Gastrocnemius medialis (tissue), 4 donors: ENCODE data around the gene SSR4. TPM values are rescaled to one million over a fixed set of nuclear protein-coding genes. Genes with fewer than 3 reads are reported as not detected.

Experiments
- ATAC-seq, 2 donors: fragments of 150-250 bp; one replicate each; pipeline ENCODE4 v1.9.1; 2016
- DNase-seq, 2 donors: peaks; one replicate each; pipeline ENCODE4 v3.0.0-alpha.2; 2019
- H3K27ac ChIP-seq, 4 donors: fragments of 200-600 bp; sonication (generic); 1 replicate in 1 of 4; 2 replicates in 3 of 4; pipeline ENCODE4 v1.5.1; 2016 to 2018; ENCODE audit warnings: mild to moderate bottlenecking in 2 of 4, moderate library complexity in 1 of 4
- H3K27me3 ChIP-seq, 3 donors: fragments of 200-600 bp; sonication (generic) in 2 of 3; 1 replicate in 1 of 3; 2 replicates in 2 of 3; pipeline versions ENCODE4 v1.5.1 to v1.6.0; 2016 to 2019; ENCODE audit warnings: mild to moderate bottlenecking in 1 of 3, moderate library complexity in 1 of 3
- H3K36me3 ChIP-seq, 2 donors: fragments of 200-600 bp; sonication (generic) in 1 of 2; one replicate each; pipeline ENCODE4 v1.5.1; 2017 to 2018
- H3K4me1 ChIP-seq, 2 donors: fragments of 200-600 bp; sonication (generic) in 1 of 2; one replicate each; pipeline ENCODE4 v1.5.1; 2016 to 2017; ENCODE audit warnings: mild to moderate bottlenecking in 2 of 2
- H3K4me3 ChIP-seq, 4 donors: fragments of 200-600 bp; sonication (generic) in 3 of 4; 1 replicate in 1 of 4; 2 replicates in 3 of 4; pipeline ENCODE4 v1.5.1; 2016 to 2019; ENCODE audit warnings: mild to moderate bottlenecking in 2 of 4
- H3K9me3 ChIP-seq, 3 donors: fragments of 200-600 bp; sonication (generic) in 2 of 3; 1 replicate in 1 of 3; 2 replicates in 2 of 3; pipeline ENCODE4 v1.5.1; 2016 to 2019
- POLR2A ChIP-seq, 2 donors: fragments of 450-650 bp; IDR thresholded peaks; one replicate each; pipeline ENCODE4 v1.6.1; 2017; ENCODE audit warnings: antibody characterized with exemption in 2 of 2, mild to moderate bottlenecking in 2 of 2, moderate library complexity in 2 of 2
- in situ Hi-C, 4 donors: fragments of 200-750 bp; cut with MboI; loops; one replicate each; pipeline versions ENCODE4 v1.15.0 to v1.8.0; 2017; ENCODE audit warnings: low sequenced_read_pairs in 4 of 4
- intact Hi-C: fragments of 100-400 bp; cut with DNase I; formaldehyde crosslinking; loops from one replicate; pipeline ENCODE4 v1.15.1; 2023; ENCODE audit warnings: low total_unique reads
- total RNA-seq, 4 donors: library from RNA; depleted of rRNA; stranded (reverse); fragments of >200 nt; gene quantifications; one replicate each; pipeline versions ENCODE4 v1.1.0 to v1.2.3, GENCODE V29; 2016
- TF ChIP-seq, protein P1 (sequence below), 5 experiments: fragments of 450-650 bp in 3 of 5; fragments of 200-600 bp in 2 of 5; sonication (generic) in 2 of 5; IDR thresholded peaks in 4 of 5; conservative IDR thresholded peaks in 1 of 5; 1 replicate in 4 of 5; 2 replicates in 1 of 5; pipeline ENCODE4 v1.5.1; 2016 to 2019; ENCODE audit warnings: antibody characterized with exemption in 5 of 5, mild to moderate bottlenecking in 3 of 5, moderate library complexity in 3 of 5

Gene SSR4
- total RNA-seq, 4 donors from 2014 or later = 73.9 to 111 (median 93.4) TPM

- DNase-seq = peak in 1 of 2 donors; percentile 31
- no peak overlapping the region for H3K27ac ChIP-seq
- H3K27me3 ChIP-seq = no peaks in the 10 kb centered on the region
- TF ChIP-seq, protein P1, sequence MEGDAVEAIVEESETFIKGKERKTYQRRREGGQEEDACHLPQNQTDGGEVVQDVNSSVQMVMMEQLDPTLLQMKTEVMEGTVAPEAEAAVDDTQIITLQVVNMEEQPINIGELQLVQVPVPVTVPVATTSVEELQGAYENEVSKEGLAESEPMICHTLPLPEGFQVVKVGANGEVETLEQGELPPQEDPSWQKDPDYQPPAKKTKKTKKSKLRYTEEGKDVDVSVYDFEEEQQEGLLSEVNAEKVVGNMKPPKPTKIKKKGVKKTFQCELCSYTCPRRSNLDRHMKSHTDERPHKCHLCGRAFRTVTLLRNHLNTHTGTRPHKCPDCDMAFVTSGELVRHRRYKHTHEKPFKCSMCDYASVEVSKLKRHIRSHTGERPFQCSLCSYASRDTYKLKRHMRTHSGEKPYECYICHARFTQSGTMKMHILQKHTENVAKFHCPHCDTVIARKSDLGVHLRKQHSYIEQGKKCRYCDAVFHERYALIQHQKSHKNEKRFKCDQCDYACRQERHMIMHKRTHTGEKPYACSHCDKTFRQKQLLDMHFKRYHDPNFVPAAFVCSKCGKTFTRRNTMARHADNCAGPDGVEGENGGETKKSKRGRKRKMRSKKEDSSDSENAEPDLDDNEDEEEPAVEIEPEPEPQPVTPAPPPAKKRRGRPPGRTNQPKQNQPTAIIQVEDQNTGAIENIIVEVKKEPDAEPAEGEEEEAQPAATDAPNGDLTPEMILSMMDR (IDR thresholded peaks at IDR 0.05 in 4 of 5, conservative IDR thresholded peaks at IDR 0.05 in 1 of 5) = no peak
- no peak for TF ChIP-seq POLR2A (IDR thresholded peaks at IDR 0.05)
- no peaks in the 10 kb centered on the region for H3K9me3 ChIP-seq
- peak in 1 of 2 donors; percentile 19 for ATAC-seq
- no peak overlapping the region for H3K4me3 ChIP-seq
- no peaks in the 10 kb centered on the region for H3K4me1 ChIP-seq
- in situ Hi-C loops = no loop called here
- intact Hi-C loops = no loop called here
- no peaks in the 10 kb centered on the region for H3K36me3 ChIP-seq
These were observed 27.4 kb upstream of the SSR4 start for GRCh38 chrX:153766871-153767673.

- DNase-seq (no peak), ATAC-seq (no peak)
- intact Hi-C loops (no loop called here), in situ Hi-C loops (no loop called here)
- Histone ChIP-seq H3K27ac (no peak overlapping the region), H3K27me3 (no peaks in the 10 kb centered on the region), H3K4me3 (no peak overlapping the region), H3K4me1 (no peaks in the 10 kb centered on the region), H3K9me3 (no peaks in the 10 kb centered on the region), H3K36me3 (no peaks in the 10 kb centered on the region)
- no peak for TF ChIP-seq POLR2A (IDR thresholded peaks at IDR 0.05)
- TF ChIP-seq, protein P1 (IDR thresholded peaks at IDR 0.05 in 4 of 5, conservative IDR thresholded peaks at IDR 0.05 in 1 of 5) = no peak
These were observed 26.8 kb upstream of the SSR4 start for GRCh38 chrX:153767674-153768055.

DNA sequence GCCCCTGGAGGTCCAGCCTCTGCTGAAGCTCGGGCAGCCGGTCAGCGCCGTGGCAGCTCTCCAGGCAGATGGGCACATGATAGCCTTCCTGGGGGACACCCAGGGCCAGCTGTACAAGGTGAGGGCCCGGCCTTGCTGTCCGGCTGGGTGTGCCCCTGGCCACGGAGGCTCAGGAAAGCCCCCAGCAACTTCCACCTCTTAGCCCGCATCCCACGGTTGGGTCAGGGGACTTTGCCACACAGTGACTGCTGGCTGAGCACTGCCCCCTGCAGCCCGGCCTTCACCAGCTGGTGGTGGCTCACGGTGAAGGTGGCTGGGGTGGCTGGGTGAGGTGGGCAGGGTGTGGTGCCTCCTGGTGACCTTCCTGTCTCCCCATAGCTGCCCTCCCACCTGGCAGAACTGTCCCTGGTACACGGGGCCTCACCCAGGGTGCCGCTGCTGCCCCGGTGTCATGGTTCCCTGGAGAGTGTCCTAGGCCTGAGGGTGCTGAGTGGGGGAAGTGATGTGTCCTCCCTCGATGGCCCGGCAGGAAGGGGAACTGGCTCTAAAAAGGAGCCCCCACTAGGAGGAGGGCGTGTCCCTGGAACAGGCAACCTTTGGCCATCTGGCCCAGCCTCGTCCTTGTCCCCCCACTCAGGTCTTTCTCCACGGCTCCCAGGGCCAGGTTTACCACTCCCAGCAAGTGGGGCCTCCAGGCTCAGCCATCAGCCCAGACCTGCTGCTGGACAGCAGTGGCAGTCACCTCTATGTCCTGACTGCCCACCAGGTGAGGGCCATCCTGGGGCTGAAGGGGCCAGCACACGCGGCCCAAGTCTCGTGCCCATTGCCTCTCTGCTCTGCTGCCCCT lies 25.9 kb upstream of the SSR4 start:
- no peaks in the 10 kb centered on the region for H3K27me3 ChIP-seq
- H3K36me3 ChIP-seq = no peaks in the 10 kb centered on the region
- H3K4me3 ChIP-seq = no peak overlapping the region
- intact Hi-C loops (no loop called here), in situ Hi-C loops (no loop called here)
- H3K4me1 ChIP-seq = no peaks in the 10 kb centered on the region
- no peak for DNase-seq
- no peak overlapping the region for H3K27ac ChIP-seq
- TF ChIP-seq, protein P1 (IDR thresholded peaks at IDR 0.05 in 4 of 5, conservative IDR thresholded peaks at IDR 0.05 in 1 of 5) = no peak
- TF ChIP-seq POLR2A (IDR thresholded peaks at IDR 0.05) = no peak
- H3K9me3 ChIP-seq = no peaks in the 10 kb centered on the region
- no peak for ATAC-seq

DNA sequence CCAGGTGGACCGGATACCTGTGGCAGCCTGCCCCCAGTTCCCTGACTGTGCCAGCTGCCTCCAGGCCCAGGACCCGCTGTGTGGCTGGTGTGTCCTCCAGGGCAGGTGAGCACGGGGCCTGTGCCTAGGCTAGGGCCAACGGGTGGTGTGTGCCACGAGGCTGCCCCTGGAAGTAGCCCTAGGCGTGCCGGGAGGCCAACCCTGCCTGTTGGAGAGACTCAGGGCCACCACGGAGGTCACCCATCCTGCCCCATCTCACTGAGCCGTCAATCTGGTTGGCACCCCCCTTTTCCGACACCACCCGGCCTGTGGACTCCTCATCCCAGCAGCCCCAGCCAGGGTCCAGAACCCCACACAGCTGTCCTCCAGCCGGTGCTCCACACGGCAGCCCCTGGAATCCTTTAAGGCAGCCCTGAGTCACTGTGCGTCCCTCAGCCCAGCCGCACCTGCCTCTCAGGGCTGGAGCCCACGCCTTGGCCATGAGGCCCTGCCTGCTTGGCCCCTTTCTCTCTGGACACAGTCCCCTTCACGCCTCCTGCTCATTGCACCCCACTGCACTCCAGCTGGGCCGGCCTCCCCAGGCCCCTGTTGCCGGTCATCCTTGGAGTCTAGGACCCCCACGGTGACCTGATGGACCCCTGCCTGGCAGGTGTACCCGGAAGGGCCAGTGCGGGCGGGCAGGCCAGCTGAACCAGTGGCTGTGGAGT lies 25.2 kb upstream of the SSR4 start:
- H3K9me3 ChIP-seq = no peaks in the 10 kb centered on the region
- H3K27me3 ChIP-seq = no peaks in the 10 kb centered on the region
- in situ Hi-C loops (no loop called here), intact Hi-C loops (no loop called here)
- H3K4me1 ChIP-seq = no peaks in the 10 kb centered on the region
- no peaks in the 10 kb centered on the region for H3K36me3 ChIP-seq
- no peak overlapping the region for H3K27ac ChIP-seq
- no peak for TF ChIP-seq POLR2A (IDR thresholded peaks at IDR 0.05)
- TF ChIP-seq, protein P1 (IDR thresholded peaks at IDR 0.05 in 4 of 5, conservative IDR thresholded peaks at IDR 0.05 in 1 of 5) = no peak
- no peak overlapping the region for H3K4me3 ChIP-seq
- ATAC-seq (no peak), DNase-seq (no peak)
